A549 (cell line): ENCODE measurements around the gene SALL2. TPM values are rescaled to one million over a fixed set of nuclear protein-coding genes. Genes with fewer than 3 reads are reported as not detected.

ENCODE experiments used
- ATAC-seq, 2 experiments: fragments of 200-7000 bp in 1 of 2; fragments of >200 bp in 1 of 2; cut with Nextera tagmentation in 1 of 2; cut with Tn5 transposase in 1 of 2; 3 replicates each; pipeline versions ENCODE4 v1.8.0 to v1.9.1; 2018 to 2020; ENCODE audit warnings: mild to moderate bottlenecking in 1 of 2, moderate library complexity in 1 of 2
- CTCF ChIA-PET: fragments of 300-600 bp; sonication (Branson Sonifier 250); formaldehyde crosslinking; extraction: SDS; loops from one replicate; lab custom pipeline; 2021; ENCODE audit warnings: antibody characterized with exemption, inconsistent platforms; lab: Yijun Ruan, JAX
- POLR2A ChIA-PET: fragments of 350-600 bp; formaldehyde crosslinking; extraction: SDS; loops from one replicate; lab custom pipeline; 2021; ENCODE audit warnings: antibody characterized with exemption, inconsistent platforms; lab: Yijun Ruan, JAX
- DNase-seq, 2 experiments: peaks; one replicate each; pipeline versions ENCODE4 v3.0.0 to v3.0.0-alpha.2; 2011 to 2016; ENCODE audit warnings: low read depth in 1 of 2, low spot score in 1 of 2
- FAIRE-seq: peaks from 2 replicates; lab custom pipeline; 2011; peaks lifted over from hg19 to GRCh38; lab: Jason Lieb, UNC
- H3K27ac ChIP-seq, 2 experiments: fragments of >200 bp; sonication (Bioruptor Twin); formaldehyde crosslinking; 3 replicates each; pipeline ENCODE4 v1.5.1; 2016 to 2017
- H3K4me1 ChIP-seq: fragments of >200 bp; sonication (Bioruptor Twin); formaldehyde crosslinking; 3 replicates; pipeline ENCODE4 v1.6.1; 2016
- H3K4me2 ChIP-seq: fragments of >200 bp; sonication (Bioruptor Twin); formaldehyde crosslinking; 3 replicates; pipeline ENCODE4 v1.6.1; 2016
- H3K4me3 ChIP-seq: fragments of >200 bp; sonication (Bioruptor Twin); formaldehyde crosslinking; 3 replicates; pipeline ENCODE4 v1.5.1; 2016
- H3K9me3 ChIP-seq: fragments of >200 bp; sonication (Bioruptor Twin); formaldehyde crosslinking; 3 replicates; pipeline ENCODE4 v1.6.1; 2016
- CEBPB ChIP-seq, 2 experiments: fragments of >200 bp in 1 of 2; sonication (Bioruptor Twin) in 1 of 2; formaldehyde crosslinking in 1 of 2; IDR thresholded peaks; 2 replicates each; pipeline ENCODE4 v1.6.1; 2012 to 2016
- CHD2 ChIP-seq: fragments of 150-350 bp; IDR thresholded peaks from 2 replicates; pipeline ENCODE4 v1.6.1; 2014; ENCODE audit warnings: low read length; ENCODE audit not compliant: partially characterized antibody
- CHD4 ChIP-seq: fragments of 200-600 bp; sonication (generic); IDR thresholded peaks from 2 replicates; pipeline ENCODE4 v1.6.1; 2016; ENCODE audit warnings: antibody characterized with exemption, mild to moderate bottlenecking, borderline replicate concordance
- FOXS1 ChIP-seq: fragments of 250-450 bp; sonication (Bioruptor Pico); IDR thresholded peaks from 2 replicates; pipeline ENCODE4 v1.5.0; 2020; ENCODE audit warnings: mild to moderate bottlenecking, moderate library complexity
- GATA3 ChIP-seq: IDR thresholded peaks from 2 replicates; pipeline ENCODE4 v1.6.1; 2012; ENCODE audit warnings: borderline replicate concordance
- HEYL ChIP-seq: fragments of 250-450 bp; sonication (Bioruptor Pico); IDR thresholded peaks from 2 replicates; pipeline ENCODE4 v1.8.0; 2021; ENCODE audit warnings: mild to moderate bottlenecking, moderate library complexity
- HOXB13 ChIP-seq: fragments of 250-450 bp; sonication (Bioruptor Pico); IDR thresholded peaks from 2 replicates; pipeline ENCODE4 v1.5.0; 2020; ENCODE audit warnings: low read depth, mild to moderate bottlenecking, moderate library complexity
- KDM1A ChIP-seq: fragments of 200-600 bp; sonication (generic); IDR thresholded peaks from 2 replicates; pipeline ENCODE4 v1.6.1; 2016; ENCODE audit warnings: low read depth, mild to moderate bottlenecking
- KDM5A ChIP-seq: fragments of 200-600 bp; sonication (generic); IDR thresholded peaks from 2 replicates; pipeline ENCODE4 v1.6.1; 2016; ENCODE audit warnings: antibody characterized with exemption, mild to moderate bottlenecking
- MAFK ChIP-seq: fragments of 450-650 bp; IDR thresholded peaks from 2 replicates; pipeline ENCODE4 v1.6.1; 2014; ENCODE audit not compliant: partially characterized antibody
- MYC ChIP-seq: IDR thresholded peaks from 2 replicates; pipeline ENCODE4 v1.6.1; 2012; ENCODE audit warnings: mild to moderate bottlenecking, inconsistent platforms, low read length, improper control_type of control experiment, borderline replicate concordance
- NPAS2 ChIP-seq: fragments of 250-450 bp; sonication (Bioruptor Pico); IDR thresholded peaks from 2 replicates; pipeline ENCODE4 v1.8.0; 2022; ENCODE audit warnings: mild to moderate bottlenecking, moderate library complexity, borderline replicate concordance
- NR3C1 ChIP-seq: fragments of >200 bp; sonication (Bioruptor Twin); formaldehyde crosslinking; IDR thresholded peaks from 3 replicates; pipeline ENCODE4 v1.6.1; 2017
- RAD21 ChIP-seq, 2 experiments: fragments of >200 bp in 1 of 2; sonication (Bioruptor Twin) in 1 of 2; formaldehyde crosslinking in 1 of 2; IDR thresholded peaks in 1 of 2; conservative IDR thresholded peaks in 1 of 2; 2 replicates in 1 of 2; 3 replicates in 1 of 2; pipeline ENCODE4 v1.6.1; 2012 to 2018; ENCODE audit warnings: inconsistent platforms in 1 of 2
- RARB ChIP-seq: fragments of 250-450 bp; sonication (Bioruptor Pico); IDR thresholded peaks from 2 replicates; pipeline ENCODE4 v1.8.0; 2021; ENCODE audit warnings: mild to moderate bottlenecking, moderate library complexity
- RNF2 ChIP-seq: fragments of 200-600 bp; sonication (generic); IDR thresholded peaks from 2 replicates; pipeline ENCODE4 v1.6.1; 2016; ENCODE audit warnings: low read depth, mild to moderate bottlenecking, antibody characterized with exemption, moderate library complexity, borderline replicate concordance
- SMC3 ChIP-seq: fragments of >200 bp; sonication (Bioruptor Twin); formaldehyde crosslinking; IDR thresholded peaks from 3 replicates; pipeline ENCODE4 v1.6.1; 2018; ENCODE audit warnings: inconsistent platforms
- TFCP2L1 ChIP-seq: fragments of 250-450 bp; sonication (Bioruptor Pico); IDR thresholded peaks from 2 replicates; pipeline ENCODE4 v1.5.0; 2021; ENCODE audit warnings: mild to moderate bottlenecking
- TP53 ChIP-seq: fragments of 250-450 bp; sonication (Bioruptor Pico); IDR thresholded peaks from 2 replicates; pipeline ENCODE4 v1.5.0; 2021; ENCODE audit warnings: mild to moderate bottlenecking, moderate library complexity
- WGBS: methylation state at CpG from one replicate; pipeline ENCODE4 v1.1.6; 2017; ENCODE audit errors: missing lambda C conversion rate; 5-methylcytosine and 5-hydroxymethylcytosine counted together
- polyA plus RNA-seq, 4 experiments: library from polyadenylated mRNA; depleted of rRNA in 3 of 4; stranded (reverse); fragments of >200 nt; fragmentation: RNase III in 1 of 4; extraction: RNeasy Plus Mini Kit Qiagen cat#74134 plus additional on column Dnase treatment in 1 of 4; gene quantifications; 2 replicates in 3 of 4; 3 replicates in 1 of 4; pipeline ENCODE4 v1.2.3, GENCODE V29; 2011 to 2017
- TF ChIP-seq, protein P1 (sequence below): fragments of >200 bp; sonication (Bioruptor Twin); formaldehyde crosslinking; IDR thresholded peaks from 2 replicates; pipeline ENCODE4 v1.6.1; 2016
- TF ChIP-seq, protein P2 (sequence below): fragments of 450-650 bp; IDR thresholded peaks from 2 replicates; pipeline ENCODE4 v1.6.1; 2014; ENCODE audit warnings: antibody characterized with exemption
- TF ChIP-seq, protein P3 (sequence below): IDR thresholded peaks from 2 replicates; pipeline ENCODE4 v1.6.1; 2012; ENCODE audit warnings: low read depth, borderline replicate concordance
- TF ChIP-seq, protein P4 (sequence below): fragments of 200-600 bp; sonication (generic); IDR thresholded peaks from 2 replicates; pipeline ENCODE4 v1.6.1; 2016; ENCODE audit warnings: antibody characterized with exemption, mild to moderate bottlenecking, moderate library complexity
- TF ChIP-seq, protein P5 (sequence below): fragments of >200 bp; sonication (Bioruptor Twin); formaldehyde crosslinking; IDR thresholded peaks from 3 replicates; pipeline ENCODE4 v1.5.1; 2016
- TF ChIP-seq, protein P6 (sequence below): fragments of 250-450 bp; sonication (Bioruptor Pico); IDR thresholded peaks from 2 replicates; pipeline ENCODE4 v1.5.0; 2020; ENCODE audit warnings: low read depth, mild to moderate bottlenecking, moderate library complexity
- TF ChIP-seq, protein P7 (sequence below): fragments of 250-450 bp; sonication (Bioruptor Pico); IDR thresholded peaks from 2 replicates; pipeline ENCODE4 v1.5.0; 2021; ENCODE audit warnings: mild to moderate bottlenecking, moderate library complexity, borderline replicate concordance

Gene SALL2
- polyA plus RNA-seq, 2 of the 4 experiments (the other 2 are of a cell fraction): 2.8 to 3.5 TPM

DNA sequence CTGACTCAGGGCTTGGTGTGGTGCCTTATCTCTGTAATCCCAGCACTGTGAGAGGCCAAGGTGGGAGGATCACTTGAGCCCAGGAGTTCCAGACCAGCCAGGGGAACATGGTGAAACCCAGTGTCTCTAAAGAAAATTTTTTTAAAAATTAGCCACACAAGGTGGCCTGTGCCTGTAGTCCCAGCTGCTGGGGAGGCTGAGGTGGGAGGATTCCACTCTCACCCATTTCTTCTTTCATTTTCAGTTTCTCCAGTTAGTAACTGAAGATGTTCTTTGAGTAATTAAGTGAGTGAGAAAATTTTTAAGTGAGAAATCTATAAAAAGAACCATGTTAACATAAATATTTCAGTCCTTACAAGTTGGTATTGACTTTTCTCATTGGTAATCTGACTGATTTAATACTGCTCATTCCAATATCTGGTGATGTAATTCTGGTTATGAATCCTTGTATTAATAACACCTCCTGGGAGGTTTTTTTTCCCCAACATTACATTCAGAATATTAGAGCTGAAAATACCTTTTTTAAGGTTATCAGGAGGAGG, 21.1 kb downstream of the SALL2 start:
- Histone ChIP-seq H3K4me3 (no peak overlapping the region), H3K9me3 (no peaks in the 10 kb centered on the region), H3K27ac (no peak overlapping the region), H3K4me2 (no peak overlapping the region), H3K4me1 (peaks cover 5% of the 10 kb centered on the region; the same call in 2 of the 3 replicates)
- ChIA-PET POLR2A (no interaction called here), CTCF (interaction anchor here (1.4 to 2.4 kb wide), 2 partner anchors 10 to 28 kb away, joined by 3 to 9 read pairs; partner anchors contain the start of genes RAB2B and TOX4)
- FAIRE-seq (no peak), ATAC-seq (no peak), DNase-seq (no peak)
- TF ChIP-seq, protein P1, sequence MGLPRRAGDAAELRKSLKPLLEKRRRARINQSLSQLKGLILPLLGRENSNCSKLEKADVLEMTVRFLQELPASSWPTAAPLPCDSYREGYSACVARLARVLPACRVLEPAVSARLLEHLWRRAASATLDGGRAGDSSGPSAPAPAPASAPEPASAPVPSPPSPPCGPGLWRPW: no peak
- TF ChIP-seq MYC: no peak
- TF ChIP-seq CEBPB (IDR thresholded peaks at IDR 0.05): no peak
- TF ChIP-seq RARB (CRISPR knock-in tag): no peak
- TF ChIP-seq CHD4: no peak
- TF ChIP-seq KDM5A: no peak
- TF ChIP-seq FOXS1 (CRISPR knock-in tag): no peak
- TF ChIP-seq RAD21 (conservative IDR thresholded peaks at IDR 0.05 in 1 of 2, IDR thresholded peaks at IDR 0.05 in 1 of 2): no peak
- no peak for TF ChIP-seq HOXB13
- no peak for TF ChIP-seq KDM1A
- TF ChIP-seq, protein P2, sequence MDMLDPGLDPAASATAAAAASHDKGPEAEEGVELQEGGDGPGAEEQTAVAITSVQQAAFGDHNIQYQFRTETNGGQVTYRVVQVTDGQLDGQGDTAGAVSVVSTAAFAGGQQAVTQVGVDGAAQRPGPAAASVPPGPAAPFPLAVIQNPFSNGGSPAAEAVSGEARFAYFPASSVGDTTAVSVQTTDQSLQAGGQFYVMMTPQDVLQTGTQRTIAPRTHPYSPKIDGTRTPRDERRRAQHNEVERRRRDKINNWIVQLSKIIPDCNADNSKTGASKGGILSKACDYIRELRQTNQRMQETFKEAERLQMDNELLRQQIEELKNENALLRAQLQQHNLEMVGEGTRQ: no peak
- TF ChIP-seq, protein P3, sequence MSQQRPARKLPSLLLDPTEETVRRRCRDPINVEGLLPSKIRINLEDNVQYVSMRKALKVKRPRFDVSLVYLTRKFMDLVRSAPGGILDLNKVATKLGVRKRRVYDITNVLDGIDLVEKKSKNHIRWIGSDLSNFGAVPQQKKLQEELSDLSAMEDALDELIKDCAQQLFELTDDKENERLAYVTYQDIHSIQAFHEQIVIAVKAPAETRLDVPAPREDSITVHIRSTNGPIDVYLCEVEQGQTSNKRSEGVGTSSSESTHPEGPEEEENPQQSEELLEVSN: no peak
- TF ChIP-seq, protein P4, sequence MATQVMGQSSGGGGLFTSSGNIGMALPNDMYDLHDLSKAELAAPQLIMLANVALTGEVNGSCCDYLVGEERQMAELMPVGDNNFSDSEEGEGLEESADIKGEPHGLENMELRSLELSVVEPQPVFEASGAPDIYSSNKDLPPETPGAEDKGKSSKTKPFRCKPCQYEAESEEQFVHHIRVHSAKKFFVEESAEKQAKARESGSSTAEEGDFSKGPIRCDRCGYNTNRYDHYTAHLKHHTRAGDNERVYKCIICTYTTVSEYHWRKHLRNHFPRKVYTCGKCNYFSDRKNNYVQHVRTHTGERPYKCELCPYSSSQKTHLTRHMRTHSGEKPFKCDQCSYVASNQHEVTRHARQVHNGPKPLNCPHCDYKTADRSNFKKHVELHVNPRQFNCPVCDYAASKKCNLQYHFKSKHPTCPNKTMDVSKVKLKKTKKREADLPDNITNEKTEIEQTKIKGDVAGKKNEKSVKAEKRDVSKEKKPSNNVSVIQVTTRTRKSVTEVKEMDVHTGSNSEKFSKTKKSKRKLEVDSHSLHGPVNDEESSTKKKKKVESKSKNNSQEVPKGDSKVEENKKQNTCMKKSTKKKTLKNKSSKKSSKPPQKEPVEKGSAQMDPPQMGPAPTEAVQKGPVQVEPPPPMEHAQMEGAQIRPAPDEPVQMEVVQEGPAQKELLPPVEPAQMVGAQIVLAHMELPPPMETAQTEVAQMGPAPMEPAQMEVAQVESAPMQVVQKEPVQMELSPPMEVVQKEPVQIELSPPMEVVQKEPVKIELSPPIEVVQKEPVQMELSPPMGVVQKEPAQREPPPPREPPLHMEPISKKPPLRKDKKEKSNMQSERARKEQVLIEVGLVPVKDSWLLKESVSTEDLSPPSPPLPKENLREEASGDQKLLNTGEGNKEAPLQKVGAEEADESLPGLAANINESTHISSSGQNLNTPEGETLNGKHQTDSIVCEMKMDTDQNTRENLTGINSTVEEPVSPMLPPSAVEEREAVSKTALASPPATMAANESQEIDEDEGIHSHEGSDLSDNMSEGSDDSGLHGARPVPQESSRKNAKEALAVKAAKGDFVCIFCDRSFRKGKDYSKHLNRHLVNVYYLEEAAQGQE: no peak

DNA sequence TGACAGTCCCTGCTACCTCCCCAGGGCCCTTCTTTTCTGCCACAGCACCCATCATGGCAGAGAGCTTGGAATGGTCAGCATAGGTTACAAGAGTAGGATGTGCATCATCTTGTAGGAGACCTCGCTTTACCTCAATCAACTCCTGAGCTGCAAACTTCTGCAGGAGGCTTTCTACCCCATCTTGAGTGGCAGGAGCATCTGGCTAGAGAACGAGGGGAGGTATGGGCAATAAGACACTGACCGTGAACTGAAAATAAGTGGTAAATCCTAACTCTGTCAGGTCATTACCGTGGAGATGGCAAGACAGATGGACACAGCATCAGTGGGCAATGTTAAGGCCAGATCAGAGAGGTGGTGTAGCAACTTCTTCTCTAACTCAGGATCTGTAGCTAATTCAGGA, 22.8 kb downstream of the SALL2 start:
- Histone ChIP-seq H3K27ac (no peak overlapping the region), H3K4me1 (no peaks in the 10 kb centered on the region), H3K4me3 (no peak overlapping the region), H3K9me3 (no peaks in the 10 kb centered on the region), H3K4me2 (no peak overlapping the region)
- DNase-seq (no peak), FAIRE-seq (no peak), ATAC-seq (no peak)
- ChIA-PET CTCF (interaction anchor here (0.7 to 1.5 kb wide), 3 partner anchors 8 to 26 kb away, joined by 3 to 6 read pairs (median 4); partner anchors contain the start of genes RAB2B and TOX4), POLR2A (no interaction called here)
- WGBS: 91% methylated on average over 4 of the region's 4 CpGs
- TF ChIP-seq HOXB13 (no peak), TP53 (CRISPR knock-in tag) (no peak), RNF2 (no peak), CHD2 (no peak), GATA3 (no peak), NPAS2 (CRISPR knock-in tag) (no peak), HEYL (CRISPR knock-in tag) (no peak), SMC3 (no peak), TFCP2L1 (CRISPR knock-in tag) (no peak), NR3C1 (no peak), MAFK (no peak)
- TF ChIP-seq, protein P5, sequence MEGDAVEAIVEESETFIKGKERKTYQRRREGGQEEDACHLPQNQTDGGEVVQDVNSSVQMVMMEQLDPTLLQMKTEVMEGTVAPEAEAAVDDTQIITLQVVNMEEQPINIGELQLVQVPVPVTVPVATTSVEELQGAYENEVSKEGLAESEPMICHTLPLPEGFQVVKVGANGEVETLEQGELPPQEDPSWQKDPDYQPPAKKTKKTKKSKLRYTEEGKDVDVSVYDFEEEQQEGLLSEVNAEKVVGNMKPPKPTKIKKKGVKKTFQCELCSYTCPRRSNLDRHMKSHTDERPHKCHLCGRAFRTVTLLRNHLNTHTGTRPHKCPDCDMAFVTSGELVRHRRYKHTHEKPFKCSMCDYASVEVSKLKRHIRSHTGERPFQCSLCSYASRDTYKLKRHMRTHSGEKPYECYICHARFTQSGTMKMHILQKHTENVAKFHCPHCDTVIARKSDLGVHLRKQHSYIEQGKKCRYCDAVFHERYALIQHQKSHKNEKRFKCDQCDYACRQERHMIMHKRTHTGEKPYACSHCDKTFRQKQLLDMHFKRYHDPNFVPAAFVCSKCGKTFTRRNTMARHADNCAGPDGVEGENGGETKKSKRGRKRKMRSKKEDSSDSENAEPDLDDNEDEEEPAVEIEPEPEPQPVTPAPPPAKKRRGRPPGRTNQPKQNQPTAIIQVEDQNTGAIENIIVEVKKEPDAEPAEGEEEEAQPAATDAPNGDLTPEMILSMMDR: no peak
- TF ChIP-seq, protein P6, sequence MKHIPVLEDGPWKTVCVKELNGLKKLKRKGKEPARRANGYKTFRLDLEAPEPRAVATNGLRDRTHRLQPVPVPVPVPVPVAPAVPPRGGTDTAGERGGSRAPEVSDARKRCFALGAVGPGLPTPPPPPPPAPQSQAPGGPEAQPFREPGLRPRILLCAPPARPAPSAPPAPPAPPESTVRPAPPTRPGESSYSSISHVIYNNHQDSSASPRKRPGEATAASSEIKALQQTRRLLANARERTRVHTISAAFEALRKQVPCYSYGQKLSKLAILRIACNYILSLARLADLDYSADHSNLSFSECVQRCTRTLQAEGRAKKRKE (CRISPR knock-in tag): no peak
- TF ChIP-seq, protein P7, sequence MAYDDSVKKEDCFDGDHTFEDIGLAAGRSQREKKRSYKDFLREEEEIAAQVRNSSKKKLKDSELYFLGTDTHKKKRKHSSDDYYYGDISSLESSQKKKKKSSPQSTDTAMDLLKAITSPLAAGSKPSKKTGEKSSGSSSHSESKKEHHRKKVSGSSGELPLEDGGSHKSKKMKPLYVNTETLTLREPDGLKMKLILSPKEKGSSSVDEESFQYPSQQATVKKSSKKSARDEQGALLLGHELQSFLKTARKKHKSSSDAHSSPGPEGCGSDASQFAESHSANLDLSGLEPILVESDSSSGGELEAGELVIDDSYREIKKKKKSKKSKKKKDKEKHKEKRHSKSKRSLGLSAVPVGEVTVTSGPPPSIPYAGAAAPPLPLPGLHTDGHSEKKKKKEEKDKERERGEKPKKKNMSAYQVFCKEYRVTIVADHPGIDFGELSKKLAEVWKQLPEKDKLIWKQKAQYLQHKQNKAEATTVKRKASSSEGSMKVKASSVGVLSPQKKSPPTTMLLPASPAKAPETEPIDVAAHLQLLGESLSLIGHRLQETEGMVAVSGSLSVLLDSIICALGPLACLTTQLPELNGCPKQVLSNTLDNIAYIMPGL: no peak
